Stimulated activated CD4-positive, alpha-beta T cell treated with anti-CD3 and anti-CD28 coated beads, Interleukin-15, amount 100 ng/mL, for 24 hours (primary cell): ENCODE data around the gene RPIA.
"Not testable (repeated sequence)": the region's sequence is repeated elsewhere in the genome, so short reads cannot be mapped to it uniquely, and the experiment has no call there.

Experiments used
- DNase-seq: peaks from one replicate; pipeline ENCODE4 v3.0.0-alpha.2; 2020

RPIA gene

GRCh38 chr2:88691339-88692183 lies at the start of gene RPIA:
Gene RPIA (plus strand): TSS chr2:88691673. CDS start chr2:88691699, 26 bp downstream.
- DNase-seq = peak; percentile 100

DNA sequence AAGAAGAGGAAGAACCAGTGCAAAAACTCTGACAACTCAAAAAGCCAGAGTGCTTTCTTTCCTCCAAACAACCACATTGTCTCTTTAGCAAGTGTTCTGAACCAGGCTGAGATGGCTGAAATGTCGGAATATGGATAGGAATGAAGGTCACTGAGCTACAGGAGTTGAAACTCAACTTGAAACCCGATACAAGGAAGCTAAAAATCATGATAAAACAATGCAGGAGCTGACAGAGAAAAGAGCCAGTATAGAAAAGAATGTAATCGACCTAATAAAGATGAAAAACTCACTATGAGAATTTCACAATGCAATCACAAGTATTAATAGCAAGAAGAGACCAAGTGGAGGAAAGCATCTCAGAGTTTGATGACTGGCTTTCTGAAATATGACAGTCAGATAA lies 49.2 kb upstream of the RPIA start:
- DNase-seq = no peak

DNA sequence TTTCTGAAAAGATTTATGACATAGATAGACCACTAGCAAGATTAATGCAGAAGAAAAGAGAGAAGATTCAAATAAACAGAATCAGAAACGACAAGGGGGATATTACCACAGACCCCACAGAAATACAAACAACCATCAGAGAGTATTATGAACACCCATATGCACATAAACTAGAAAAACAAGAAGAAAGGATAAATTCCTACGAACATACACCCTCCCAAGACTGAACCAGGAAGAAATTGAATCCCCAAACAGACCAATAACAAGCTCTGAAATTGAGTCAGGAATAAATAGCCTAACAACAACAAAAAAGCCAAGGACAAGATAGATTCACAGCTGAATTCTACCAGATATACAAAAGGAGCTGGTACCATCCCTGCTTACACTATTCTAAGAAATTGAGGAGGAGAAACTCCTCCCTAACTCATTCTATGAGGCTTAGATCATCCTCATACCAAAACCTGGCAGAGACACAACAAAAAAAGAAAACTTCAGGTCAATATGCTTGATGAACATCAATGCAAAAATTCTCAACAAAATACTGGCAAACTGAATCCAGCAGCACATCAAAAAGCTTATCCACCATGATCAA lies 46.1 kb upstream of the RPIA start:
- DNase-seq = not testable (repeated sequence)

- no peak for DNase-seq
These were observed 39.8 kb upstream of the RPIA start for GRCh38 chr2:88651646-88652045.

GRCh38 chr2:88654714-88655113 lies 36.8 kb upstream of the RPIA start:
- DNase-seq = no peak

DNA sequence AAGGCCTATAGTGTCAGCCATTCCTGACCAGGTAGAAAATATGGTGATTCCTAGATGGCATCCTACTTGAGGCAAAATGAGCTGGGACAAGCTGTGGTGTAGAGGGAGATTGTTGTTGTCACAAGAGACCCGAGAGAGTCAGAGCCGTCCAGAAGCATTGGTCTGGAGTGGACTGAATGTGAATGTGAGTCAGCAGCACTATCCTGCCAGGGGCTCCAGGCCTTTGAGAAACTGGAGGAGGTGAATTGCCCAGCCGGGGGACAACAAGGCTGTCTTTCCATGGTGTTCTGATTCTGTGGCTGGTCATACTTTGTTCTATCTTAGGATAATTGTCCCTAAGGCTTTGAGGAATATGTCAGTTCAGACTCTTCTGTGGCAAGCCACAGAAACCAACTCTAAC lies 34.8 kb upstream of the RPIA start:
- no peak for DNase-seq

DNA sequence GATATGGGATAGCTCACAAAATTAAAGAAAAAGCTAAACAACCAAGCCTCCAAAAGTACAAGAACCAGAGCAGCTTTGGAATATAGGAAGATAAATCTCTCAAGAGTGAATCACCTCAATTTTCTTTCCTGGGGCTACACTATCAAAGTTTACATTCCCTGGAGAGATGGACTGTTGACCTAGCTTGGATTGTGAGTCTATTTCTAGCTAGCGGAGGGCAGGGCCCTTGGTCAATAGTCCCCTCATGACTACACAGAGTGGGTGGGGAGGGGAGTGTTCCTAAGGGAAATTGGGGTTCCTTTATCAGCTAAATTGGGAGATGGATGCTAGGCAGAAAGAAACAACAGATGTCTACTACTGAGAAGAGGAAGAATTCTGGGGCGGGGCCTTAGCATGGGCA lies 34.3 kb upstream of the RPIA start:
- DNase-seq = no peak

GRCh38 chr2:88658326-88658725 lies 33.1 kb upstream of the RPIA start:
- no peak for DNase-seq

- no peak for DNase-seq
These were observed 32.5 kb upstream of the RPIA start for GRCh38 chr2:88658881-88659537.

DNA sequence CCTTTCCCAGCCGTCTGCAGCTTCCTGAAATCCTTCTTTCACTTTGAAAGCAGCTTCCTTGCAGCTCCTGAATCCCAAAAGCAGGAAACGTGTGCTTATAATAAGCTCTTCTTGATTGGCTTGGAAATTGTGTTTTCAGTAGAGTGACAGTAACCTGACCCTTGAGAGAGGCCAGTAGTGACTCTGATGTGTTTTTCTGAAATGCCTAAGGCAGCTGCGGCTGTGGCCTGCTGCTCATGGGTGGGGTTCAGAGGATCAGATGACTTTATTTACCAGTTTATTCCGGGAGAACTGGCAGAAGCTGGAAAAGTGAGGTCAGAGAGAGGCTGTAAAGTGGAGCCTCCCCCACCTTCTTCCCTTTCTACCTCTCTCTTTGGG lies 31.9 kb upstream of the RPIA start:
- no peak for DNase-seq

DNA sequence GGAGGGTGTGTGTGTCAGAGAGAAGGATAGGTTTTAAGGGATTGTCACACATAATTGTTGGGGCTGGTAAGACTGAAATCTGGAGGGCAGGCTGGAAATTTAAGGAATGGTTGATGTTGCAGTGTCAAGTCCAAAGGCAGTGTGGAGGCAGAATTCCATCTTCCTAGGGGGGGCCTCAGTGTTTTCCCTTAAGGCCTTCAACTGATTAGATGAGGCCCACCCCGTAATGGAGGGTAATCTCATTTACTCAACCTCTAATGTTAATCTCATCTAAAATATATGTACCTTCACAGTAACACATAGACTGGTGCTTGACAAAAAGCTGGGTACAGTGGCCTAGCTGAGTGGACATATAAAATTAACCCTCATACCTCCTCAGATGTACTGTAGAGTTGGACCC lies 30.9 kb upstream of the RPIA start:
- no peak for DNase-seq

- DNase-seq = no peak
These were observed 24.9 kb upstream of the RPIA start for GRCh38 chr2:88666576-88666975.

- no peak for DNase-seq
These were observed 24.3 kb upstream of the RPIA start for GRCh38 chr2:88667219-88667618.

- DNase-seq = no peak
These were observed 22.6 kb upstream of the RPIA start for GRCh38 chr2:88668862-88669261.

DNA sequence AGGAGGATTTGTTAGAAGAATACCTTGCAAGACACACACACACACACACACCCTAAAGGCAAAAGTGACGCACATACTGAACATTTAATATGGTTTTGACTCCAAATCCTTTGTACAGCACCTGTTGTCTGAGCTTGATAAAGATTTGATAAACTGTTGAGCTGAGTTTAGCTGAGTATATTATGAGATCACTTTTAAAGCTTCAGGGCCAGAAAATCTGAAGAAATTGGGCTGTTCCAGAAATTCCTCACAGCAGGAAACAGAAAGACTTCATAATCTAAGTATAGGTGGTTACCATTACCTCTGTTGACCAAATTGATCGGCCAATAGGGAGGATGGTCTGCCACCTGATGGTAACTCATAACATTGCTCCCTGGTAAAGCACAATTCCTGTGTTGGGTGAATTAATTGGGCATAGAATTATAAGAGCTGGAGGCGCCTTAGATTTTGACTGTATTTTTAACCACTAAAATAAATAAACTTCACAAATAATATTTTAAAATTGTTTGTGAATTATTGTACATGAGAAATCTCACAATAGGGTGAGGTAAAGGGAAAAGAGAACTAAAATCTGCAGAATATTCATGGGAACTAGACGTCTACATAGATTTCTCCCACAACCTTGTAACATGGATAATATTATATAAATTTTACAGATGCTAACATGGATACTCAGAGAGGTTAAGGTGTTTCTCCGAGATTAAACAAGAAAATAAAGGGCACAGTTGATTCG lies 21.8 kb upstream of the RPIA start:
- DNase-seq = peak; percentile 18

DNA sequence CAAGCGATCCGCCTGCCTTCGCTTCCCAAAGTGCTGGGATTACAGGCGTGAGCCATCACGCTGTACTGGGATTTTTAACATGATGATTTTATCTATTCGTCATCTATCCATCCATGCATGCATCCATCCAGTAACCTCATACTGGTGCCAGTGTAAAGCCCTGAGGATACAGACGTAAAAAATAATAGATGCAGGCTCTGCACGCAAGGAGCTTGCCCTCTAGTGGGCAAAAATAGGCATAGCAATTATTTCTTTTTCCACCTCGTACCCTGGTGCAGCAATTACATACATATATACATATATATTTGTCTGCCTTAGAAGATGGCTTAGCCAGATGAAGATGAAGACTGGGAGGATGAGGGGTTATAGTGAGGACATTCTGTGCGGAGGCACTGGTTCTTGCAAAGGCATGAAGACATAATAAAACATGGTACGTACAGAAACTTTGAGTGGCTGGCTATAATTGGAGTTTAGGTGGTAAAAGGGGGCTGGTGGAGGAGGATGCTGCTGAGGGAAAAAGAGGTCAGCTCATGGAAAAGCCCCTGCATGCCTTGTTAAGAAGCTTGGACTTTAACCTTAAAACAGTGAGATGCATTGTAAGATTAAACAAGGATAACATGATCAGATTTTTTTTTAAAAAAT lies 19.6 kb upstream of the RPIA start:
- peak; percentile 9 for DNase-seq

DNA sequence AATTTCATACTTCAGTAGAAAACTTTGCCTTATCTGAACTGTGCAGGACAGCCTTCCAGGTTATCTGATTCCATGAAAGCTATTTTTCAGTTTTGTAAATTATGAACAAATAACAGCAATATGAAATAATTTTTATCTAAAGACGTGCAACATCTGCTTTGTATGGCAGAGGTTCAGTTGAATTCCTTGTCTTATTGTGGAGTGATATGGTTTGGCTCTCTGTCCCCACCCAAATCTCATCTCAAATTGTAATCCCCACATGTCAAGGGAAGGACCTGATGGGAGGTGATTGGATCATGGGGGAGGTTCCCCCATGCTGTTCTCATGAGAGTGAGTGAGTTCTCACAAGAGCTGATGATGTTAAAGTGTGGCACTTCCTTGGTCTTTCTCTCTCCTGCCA lies 18.1 kb upstream of the RPIA start:
- DNase-seq = no peak

DNA sequence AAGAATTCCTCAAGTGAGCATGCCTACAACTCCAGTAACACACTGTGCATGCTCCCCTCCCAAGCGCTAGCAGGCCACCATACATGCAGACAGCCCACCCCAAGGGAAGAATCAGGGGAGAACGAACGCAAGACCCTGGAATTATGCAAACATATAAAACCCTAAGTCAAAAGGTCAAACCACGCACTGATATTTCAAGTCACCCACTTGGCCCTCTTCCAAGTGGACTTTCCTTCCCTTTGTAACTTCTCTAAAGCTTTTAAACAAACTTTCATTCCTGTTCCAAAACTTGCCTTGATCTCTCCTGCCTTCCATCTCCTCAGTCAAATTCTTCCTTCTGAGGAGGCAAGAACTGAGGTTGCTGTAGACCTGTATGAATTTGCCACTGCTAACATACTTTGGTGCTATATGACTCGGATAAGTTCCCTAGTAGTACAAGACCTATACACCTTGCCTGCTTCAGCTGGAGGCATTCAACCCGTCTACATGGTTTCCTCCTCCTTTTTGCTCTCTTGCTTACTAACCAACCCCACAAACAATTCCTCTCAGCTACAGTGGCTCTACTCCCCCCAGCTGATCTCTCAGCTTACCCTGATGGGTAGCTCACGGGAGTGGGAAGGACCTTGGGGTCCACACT lies 11.1 kb upstream of the RPIA start:
- no peak for DNase-seq

DNA sequence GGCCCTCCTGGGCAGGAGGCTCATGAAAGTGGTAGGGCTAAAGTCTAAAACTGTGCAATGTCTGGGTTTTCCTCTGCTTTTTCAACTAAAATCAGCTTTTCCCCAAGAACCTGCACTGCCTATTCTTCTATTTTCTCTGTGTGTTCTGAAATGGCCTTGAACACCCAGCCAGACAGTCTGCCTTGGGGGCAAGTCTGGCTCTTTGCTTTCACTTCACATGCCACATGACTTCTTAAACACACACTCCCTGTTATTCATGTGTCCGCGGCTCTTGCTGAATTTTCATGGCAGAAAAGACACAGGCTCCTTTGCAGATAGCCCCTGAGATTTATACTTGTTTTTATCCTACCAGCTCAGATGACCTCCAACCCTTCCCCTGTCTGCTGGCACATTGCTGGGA lies 10.6 kb upstream of the RPIA start:
- DNase-seq = no peak

- DNase-seq = no peak
These were observed 8.1 kb upstream of the RPIA start for GRCh38 chr2:88683160-88684021.

DNA sequence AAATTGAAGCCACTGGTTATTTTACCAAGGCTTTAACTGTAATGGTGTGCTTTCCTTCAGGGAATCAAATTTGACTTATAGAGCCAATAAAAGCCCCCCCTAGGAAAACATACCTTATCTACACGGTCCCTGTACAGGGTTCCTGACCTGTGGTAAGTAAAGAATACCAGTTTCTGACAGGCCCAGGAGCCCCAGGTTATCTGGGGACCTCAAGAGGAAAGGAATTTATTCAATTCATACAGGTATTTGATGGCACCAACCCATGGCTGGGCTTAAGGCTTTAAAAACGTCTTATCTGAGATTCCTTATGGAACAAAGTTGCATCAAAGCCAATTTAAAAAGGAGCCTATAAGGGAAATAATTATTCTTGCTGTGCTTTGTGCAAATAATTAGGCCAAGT lies 7.0 kb upstream of the RPIA start:
- DNase-seq = no peak
